K562 (cell line): ENCODE results near the gene ENSA. TPM values are rescaled to one million over a fixed set of nuclear protein-coding genes. Genes with fewer than 3 reads are reported as not detected.
A peak's percentile ranks its signal among the peaks of the same experiment; 100 is the strongest.

ENCODE experiments used
- GTF2A2 ChIP-seq: IDR thresholded peaks from 2 replicates; pipeline ENCODE4 v1.6.1; 2016; ENCODE audit warnings: mild to moderate bottlenecking, missing genetic modification characterization, missing compliant biosample characterization
- PRPF4 ChIP-seq: fragments of 200-400 bp; formaldehyde crosslinking; IDR thresholded peaks from one replicate; pipeline ENCODE4 v1.6.1; 2017; ENCODE audit warnings: low read length, low read depth, mild to moderate bottlenecking; ENCODE audit not compliant: insufficient read depth, poor library complexity, severe bottlenecking
- PTTG1 ChIP-seq: fragments of 450-650 bp; IDR thresholded peaks from 2 replicates; pipeline ENCODE4 v1.6.1; 2016; ENCODE audit warnings: low read depth, mild to moderate bottlenecking, missing genetic modification characterization, missing compliant biosample characterization
- RAD51 ChIP-seq: fragments of 450-650 bp; IDR thresholded peaks from 2 replicates; pipeline ENCODE4 v1.7.1; 2016; ENCODE audit warnings: low read depth, mild to moderate bottlenecking, borderline replicate concordance
- SIX5 ChIP-seq, 2 experiments: IDR thresholded peaks; 2 replicates each; pipeline ENCODE4 v1.6.1; 2011; ENCODE audit warnings: low read length in 2 of 2, borderline replicate concordance in 1 of 2, low read depth in 1 of 2, mild to moderate bottlenecking in 1 of 2, moderate library complexity in 1 of 2; ENCODE audit not compliant: insufficient read depth in 1 of 2
- SNIP1 ChIP-seq: fragments of 450-650 bp; IDR thresholded peaks from 2 replicates; pipeline ENCODE4 v1.7.1; 2017; ENCODE audit warnings: low read depth, mild to moderate bottlenecking
- ZBTB5 ChIP-seq: fragments of 450-650 bp; IDR thresholded peaks from 2 replicates; pipeline ENCODE4 v1.6.1; 2017; ENCODE audit warnings: antibody characterized with exemption
- ZKSCAN8 ChIP-seq: fragments of 200-800 bp; sonication (Bioruptor generic); IDR thresholded peaks from 2 replicates; pipeline ENCODE4 v1.6.1; 2016; ENCODE audit warnings: missing genetic modification characterization, missing compliant biosample characterization
- ZNF140 ChIP-seq: fragments of 250-450 bp; sonication (Bioruptor Pico); IDR thresholded peaks from 2 replicates; pipeline ENCODE4 v1.8.0; 2021; ENCODE audit warnings: moderate library complexity, mild to moderate bottlenecking, inconsistent platforms
- ZNF24 ChIP-seq: fragments of 450-650 bp; IDR thresholded peaks from 2 replicates; pipeline ENCODE4 v1.6.1; 2016
- ZNF780A ChIP-seq: fragments of 250-450 bp; sonication (Bioruptor Pico); IDR thresholded peaks from 2 replicates; pipeline ENCODE4 v1.5.0; 2021; ENCODE audit warnings: mild to moderate bottlenecking
- ZNF830 ChIP-seq: fragments of 250-450 bp; sonication (Bioruptor Pico); IDR thresholded peaks from 2 replicates; pipeline ENCODE4 v1.5.0; 2021; ENCODE audit warnings: mild to moderate bottlenecking
- polyA plus RNA-seq, 8 experiments: library from polyadenylated mRNA; depleted of rRNA in 4 of 8; stranded (reverse) in 5 of 8; unstranded in 3 of 8; fragments of >200 nt; fragmentation: Nextera tagmentation in 2 of 8; fragmentation: Illumina TruSeq in 1 of 8; extraction: Ambion mirVana in 2 of 8; extraction: Trizol in 1 of 8; gene quantifications; 2 replicates each; pipeline versions ENCODE4 v1.2.1 to v1.2.3, GENCODE V29; 2011 to 2014; ENCODE audit warnings: inconsistent platforms in 1 of 8, missing spikeins in 1 of 8
- total RNA-seq, 7 experiments: library from RNA; depleted of rRNA in 6 of 7; stranded (reverse); fragments of >200 nt in 6 of 7; fragmentation: Illumina TruSeq in 2 of 7; extraction: Trizol in 2 of 7; gene quantifications; 2 replicates each; pipeline versions ENCODE4 v1.2.1 to v1.2.3, GENCODE V29; 2011 to 2021; ENCODE audit warnings: low replicate concordance in 1 of 7

ENSA gene
- total and polyA plus RNA-seq, 9 of the 15 experiments (the other 6 are each of a cell fraction or from before 2014, with no cell fraction given) = 68.1 to 605 (median 188) TPM

- TF ChIP-seq ZBTB5 (0 out of 2 replicates have a peak, but pooled peaks have one; percentile 33), PTTG1 (tag) (no peak), ZNF140 (CRISPR knock-in tag) (no peak), ZNF24 (no peak), GTF2A2 (tag) (no peak), ZNF780A (CRISPR knock-in tag) (no peak), ZKSCAN8 (CRISPR knock-in tag) (no peak), RAD51 (no peak), SNIP1 (no peak), ZNF830 (CRISPR knock-in tag) (no peak), PRPF4 (no peak), SIX5 (IDR thresholded peaks at IDR 0.05; ENCODE audit: borderline replicate concordance in 1 of 2, insufficient read depth in 1 of 2, low read depth in 1 of 2, low read length in 2 of 2) (no peak)
Measured at GRCh38 chr1:150628766-150629114, 672 bp downstream of the ENSA start (continued).
